ENCODE results near the gene ASB2.

The ASB2 gene

DNA sequence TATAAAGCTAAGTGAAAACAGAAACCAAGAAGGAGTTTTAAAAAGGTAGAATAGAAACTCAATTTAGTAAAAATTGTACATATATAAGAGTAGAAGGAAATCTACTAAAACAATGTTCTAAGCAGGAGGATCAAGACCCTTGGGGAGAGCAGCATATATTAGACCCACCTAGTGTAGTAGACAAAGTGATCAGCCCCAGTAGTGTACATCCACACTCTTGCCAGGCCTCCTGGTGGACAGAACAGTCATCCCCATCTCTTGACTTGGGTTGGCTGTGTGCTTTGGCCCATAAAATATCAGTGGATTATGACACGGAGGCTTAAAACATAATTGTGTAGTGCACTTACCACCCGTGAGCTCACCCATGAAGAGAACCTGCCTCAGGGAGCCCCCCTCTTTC is 38.9 kb upstream of the ASB2 start:
- no peak overlapping the region for H3K27ac Mint-ChIP-seq
- peaks cover 28% of the 10 kb centered on the region for H3K4me1 Mint-ChIP-seq
- H3K4me3 Mint-ChIP-seq = no peak overlapping the region
- peaks cover 19% of the 10 kb centered on the region for H3K27me3 Mint-ChIP-seq (ENCODE audit: low read depth, poor library complexity)
- no peak for DNase-seq
- no peaks in the 10 kb centered on the region for H3K36me3 Mint-ChIP-seq (ENCODE audit: low read depth)
- no peak for TF ChIP-seq CTCF (IDR thresholded peaks at IDR 0.05)
- no peaks in the 10 kb centered on the region for H3K9me3 Mint-ChIP-seq

DNA sequence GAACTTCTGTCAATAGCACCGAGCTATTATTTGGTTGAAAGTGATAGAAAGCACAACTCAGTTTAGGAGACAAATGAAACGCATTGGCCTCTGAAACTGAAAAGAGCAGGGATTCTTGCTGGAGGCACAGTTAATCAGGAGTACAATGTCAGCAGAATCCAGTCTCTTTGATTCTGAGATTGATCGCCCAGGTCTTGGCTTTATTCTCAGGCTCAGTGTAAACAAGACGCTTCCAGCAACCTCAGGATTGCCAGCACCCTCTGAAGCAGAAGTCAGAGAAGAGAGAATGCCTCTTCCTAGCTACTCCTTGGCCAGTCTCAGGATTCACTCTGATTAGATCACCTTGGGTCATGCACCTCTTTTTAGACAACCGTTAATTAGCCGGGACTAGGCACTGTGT is 38.0 kb upstream of the ASB2 start:
- TF ChIP-seq CTCF (IDR thresholded peaks at IDR 0.05) = no peak
- no peak for DNase-seq
- Mint-ChIP-seq H3K27ac (no peak overlapping the region), H3K4me1 (peaks cover 26% of the 10 kb centered on the region), H3K4me3 (no peak overlapping the region), H3K9me3 (no peaks in the 10 kb centered on the region), H3K36me3 (ENCODE audit: low read depth) (no peaks in the 10 kb centered on the region), H3K27me3 (ENCODE audit: low read depth, poor library complexity) (peaks cover 22% of the 10 kb centered on the region)

DNA sequence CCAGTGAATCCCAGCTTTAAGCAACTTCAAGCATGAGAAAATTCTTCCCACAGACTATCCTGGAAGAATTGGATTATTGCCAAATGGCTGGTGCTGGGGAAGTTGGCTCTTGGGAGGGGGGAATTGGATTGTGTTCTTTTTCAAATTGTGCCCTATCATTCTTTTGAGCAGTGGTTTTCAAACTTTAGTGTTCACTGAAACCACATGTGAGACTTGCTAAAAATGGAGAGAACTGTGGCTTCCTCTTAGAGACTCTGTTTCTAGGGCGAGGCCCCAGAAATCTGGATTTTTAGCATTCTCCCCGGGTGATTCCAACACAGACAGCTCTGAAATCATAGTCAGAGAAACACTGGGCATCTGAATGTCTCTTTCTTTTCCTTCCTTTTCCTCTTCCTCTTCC is 35.4 kb upstream of the ASB2 start:
- no peak for DNase-seq
- Mint-ChIP-seq H3K9me3 (no peaks in the 10 kb centered on the region), H3K27me3 (ENCODE audit: low read depth, poor library complexity) (peaks cover 25% of the 10 kb centered on the region), H3K36me3 (ENCODE audit: low read depth) (no peaks in the 10 kb centered on the region), H3K27ac (no peak overlapping the region), H3K4me1 (peaks cover 11% of the 10 kb centered on the region), H3K4me3 (no peak overlapping the region)
- no peak for TF ChIP-seq CTCF (IDR thresholded peaks at IDR 0.05)

DNA sequence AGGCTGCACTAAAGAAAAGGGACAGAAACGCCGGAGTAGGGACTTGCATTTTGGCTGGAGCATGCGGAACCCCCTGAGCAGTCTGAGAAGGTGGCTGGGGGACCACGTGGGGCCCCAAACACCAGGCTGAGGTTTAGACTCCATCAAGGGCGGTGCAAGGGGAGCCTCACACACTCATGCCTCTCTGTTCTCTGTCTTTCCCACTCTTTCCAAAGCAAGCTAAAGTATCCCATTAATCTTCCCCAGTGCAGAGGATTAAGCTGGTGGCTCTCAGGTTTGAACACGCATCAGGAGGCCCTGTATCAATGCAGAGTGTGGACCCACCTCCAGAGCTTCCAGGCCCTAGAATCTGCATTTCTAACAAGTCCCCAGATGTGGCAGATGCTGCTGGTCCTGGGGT is 34.3 kb upstream of the ASB2 start:
- no peak for TF ChIP-seq CTCF (IDR thresholded peaks at IDR 0.05)
- no peak overlapping the region for H3K4me3 Mint-ChIP-seq
- DNase-seq = no peak
- H3K27ac Mint-ChIP-seq = no peak overlapping the region
- H3K27me3 Mint-ChIP-seq (ENCODE audit: low read depth, poor library complexity) = peaks cover 29% of the 10 kb centered on the region
- peaks cover 11% of the 10 kb centered on the region for H3K4me1 Mint-ChIP-seq
- H3K9me3 Mint-ChIP-seq = no peaks in the 10 kb centered on the region
- no peaks in the 10 kb centered on the region for H3K36me3 Mint-ChIP-seq (ENCODE audit: low read depth)

DNA sequence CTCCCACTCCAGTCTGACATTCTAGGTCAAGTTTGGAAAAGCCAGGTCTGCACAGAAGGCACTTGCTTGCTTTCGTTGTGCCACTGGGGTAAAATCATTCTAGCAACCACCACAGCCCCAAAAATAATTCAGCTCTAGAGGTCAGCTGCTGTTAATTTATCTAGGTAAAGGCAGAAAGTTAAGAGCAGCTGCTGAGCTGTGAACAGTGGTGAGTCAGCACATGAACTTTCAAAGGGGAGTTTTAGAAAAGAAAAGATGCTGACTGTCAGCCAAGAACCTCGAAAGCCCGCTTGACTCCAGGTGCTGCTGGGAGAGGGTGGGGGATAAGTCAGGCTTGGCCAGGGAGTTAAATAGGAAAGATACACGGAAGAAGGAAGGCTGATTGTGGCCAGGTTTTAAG is 33.4 kb upstream of the ASB2 start:
- Mint-ChIP-seq H3K27ac (no peak overlapping the region), H3K9me3 (no peaks in the 10 kb centered on the region)
- no peak for TF ChIP-seq CTCF (IDR thresholded peaks at IDR 0.05)

DNA sequence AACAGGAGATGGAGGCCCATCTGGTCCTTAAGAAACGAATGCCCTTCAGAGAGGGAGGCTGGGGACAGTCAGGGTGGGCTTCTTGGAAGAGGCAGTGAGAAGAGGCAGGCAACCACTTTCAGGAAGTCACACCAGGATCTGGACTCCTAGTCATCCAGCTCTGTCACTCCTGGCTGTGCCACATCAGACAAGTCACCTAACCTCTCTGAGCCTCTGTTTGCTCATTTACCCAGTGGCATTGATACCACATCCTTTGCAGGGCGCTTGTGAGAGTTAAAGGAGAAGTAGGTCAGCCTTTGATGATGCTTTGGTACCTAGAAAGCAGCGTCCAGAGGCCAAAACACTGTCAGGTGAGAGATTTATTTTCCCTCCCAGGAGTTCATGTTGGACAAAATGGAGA is 31.9 kb upstream of the ASB2 start:
- Mint-ChIP-seq H3K36me3 (ENCODE audit: low read depth) (no peaks in the 10 kb centered on the region), H3K4me1 (peaks cover 6% of the 10 kb centered on the region), H3K27ac (no peak overlapping the region), H3K27me3 (ENCODE audit: low read depth, poor library complexity) (peaks cover 29% of the 10 kb centered on the region), H3K4me3 (no peak overlapping the region), H3K9me3 (no peaks in the 10 kb centered on the region)
- TF ChIP-seq CTCF (IDR thresholded peaks at IDR 0.05) = no peak
- no peak for DNase-seq

More for the DNA sequence above, 33.4 kb upstream of the ASB2 start:
- Mint-ChIP-seq H3K4me3 (no peak overlapping the region), H3K4me1 (peaks cover 11% of the 10 kb centered on the region), H3K27me3 (ENCODE audit: low read depth, poor library complexity) (peaks cover 28% of the 10 kb centered on the region), H3K36me3 (ENCODE audit: low read depth) (no peaks in the 10 kb centered on the region)
- no peak for DNase-seq
